Transverse colon (tissue), 4 donors: ENCODE measurements around the gene RBM44.

Experiments
- CTCF ChIP-seq, 5 experiments: fragments of 200-600 bp in 3 of 5; fragments of 450-650 bp in 2 of 5; sonication (generic) in 3 of 5; IDR thresholded peaks; 1 replicate in 2 of 5; 2 replicates in 3 of 5; pipeline ENCODE4 v1.5.1; 2016 to 2017; ENCODE audit warnings: antibody characterized with exemption in 5 of 5, inconsistent platforms in 3 of 5, mild to moderate bottlenecking in 2 of 5, moderate library complexity in 1 of 5
- EP300 ChIP-seq: sonication (generic); formaldehyde crosslinking; IDR thresholded peaks from one replicate; pipeline ENCODE4 v1.6.1; 2017; ENCODE audit warnings: antibody characterized with exemption, low read depth
- POLR2A ChIP-seq: fragments of 450-650 bp; IDR thresholded peaks from one replicate; pipeline ENCODE4 v1.6.1; 2016; ENCODE audit warnings: antibody characterized with exemption, mild to moderate bottlenecking, moderate library complexity
- POLR2AphosphoS5 ChIP-seq, 3 donors: sonication (generic); formaldehyde crosslinking; IDR thresholded peaks; one replicate each; pipeline ENCODE4 v1.6.1; 2016; ENCODE audit warnings: antibody characterized with exemption in 3 of 3

- TF ChIP-seq CTCF (IDR thresholded peaks at IDR 0.05) (no peak), POLR2A (no peak), POLR2AphosphoS5 (IDR thresholded peaks at IDR 0.05) (peak in 1 of 3 donors; percentile 63), EP300 (no peak)
Measured at GRCh38 chr2:237859533-237860272, 61.1 kb downstream of the RBM44 start, which contains the start of gene RAMP1.
